Neuronal stem cell (in vitro differentiated cells): ENCODE results near the gene TMEM163.
A peak's percentile ranks its signal among the peaks of the same experiment; 100 is the strongest.

Source experiments
- DNase-seq: peaks from one replicate; pipeline ENCODE4 v3.0.0-alpha.2; 2013; ENCODE audit warnings: low spot score
- H2AFZ ChIP-seq: one replicate; pipeline ENCODE4 v1.6.1; 2013; ENCODE audit warnings: mild to moderate bottlenecking, low read length, inconsistent platforms
- H2AK5ac ChIP-seq: 2 replicates; pipeline ENCODE4 v1.6.1; 2013; ENCODE audit warnings: low read depth, mild to moderate bottlenecking, inconsistent platforms, low read length, moderate library complexity, mixed read lengths
- H2BK120ac ChIP-seq: 2 replicates; pipeline ENCODE4 v1.6.1; 2013; ENCODE audit warnings: low read depth, mild to moderate bottlenecking, inconsistent platforms, low read length, moderate library complexity, mixed read lengths
- H2BK12ac ChIP-seq: one replicate; pipeline ENCODE4 v1.6.1; 2013; ENCODE audit warnings: low read length, inconsistent platforms
- H2BK15ac ChIP-seq: 2 replicates; pipeline ENCODE4 v1.6.1; 2013; ENCODE audit warnings: mild to moderate bottlenecking, low read length, inconsistent platforms, mixed read lengths
- H2BK5ac ChIP-seq: one replicate; pipeline ENCODE4 v1.6.1; 2013; ENCODE audit warnings: inconsistent platforms, mild to moderate bottlenecking, low read length, moderate library complexity
- H3K14ac ChIP-seq: one replicate; pipeline ENCODE4 v1.6.1; 2013; ENCODE audit warnings: low read length, inconsistent platforms
- H3K18ac ChIP-seq: 2 replicates; pipeline ENCODE4 v1.6.1; 2013; ENCODE audit warnings: low read length, inconsistent platforms
- H3K23ac ChIP-seq: 2 replicates; pipeline ENCODE4 v1.6.1; 2013; ENCODE audit warnings: low read depth, mild to moderate bottlenecking, mixed read lengths, low read length, inconsistent platforms; ENCODE audit not compliant: poor library complexity
- H3K27ac ChIP-seq: replicated peaks from 3 replicates; pipeline ENCODE4 v1.5.1; 2013; ENCODE audit warnings: low read length, inconsistent platforms
- H3K27me3 ChIP-seq, 3 experiments: 2 replicates each; pipeline ENCODE4 v1.6.1; 2013; ENCODE audit warnings: low read length in 3 of 3, mild to moderate bottlenecking in 2 of 3, inconsistent platforms in 1 of 3, low read depth in 1 of 3, mixed read lengths in 1 of 3, moderate library complexity in 1 of 3; ENCODE audit not compliant: control insufficient read depth in 3 of 3, insufficient read depth in 3 of 3
- H3K36me3 ChIP-seq, 2 donors: replicated peaks in 1 of 2; 2 replicates each; pipeline ENCODE4 v1.6.1; 2013; ENCODE audit warnings: low read length in 2 of 2; ENCODE audit not compliant: control insufficient read depth in 2 of 2, insufficient read depth in 2 of 2
- H3K4ac ChIP-seq: 2 replicates; pipeline ENCODE4 v1.6.1; 2013; ENCODE audit warnings: inconsistent platforms, mild to moderate bottlenecking, low read length, moderate library complexity
- H3K4me1 ChIP-seq, 2 donors: 1 replicate in 1 of 2; 2 replicates in 1 of 2; pipeline ENCODE4 v1.6.1; 2013; ENCODE audit warnings: low read length in 2 of 2, low read depth in 1 of 2; ENCODE audit not compliant: control insufficient read depth in 2 of 2, insufficient read depth in 1 of 2
- H3K4me2 ChIP-seq: one replicate; pipeline ENCODE4 v1.6.1; 2013; ENCODE audit warnings: mild to moderate bottlenecking, low read length, inconsistent platforms; ENCODE audit not compliant: insufficient read depth, poor library complexity, severe bottlenecking
- H3K4me3 ChIP-seq, 2 donors: 2 replicates each; pipeline ENCODE4 v1.5.1; 2013; ENCODE audit warnings: low read length in 2 of 2, mild to moderate bottlenecking in 2 of 2, inconsistent platforms in 1 of 2, moderate library complexity in 1 of 2
- H3K79me1 ChIP-seq: one replicate; pipeline ENCODE4 v1.6.1; 2013; ENCODE audit warnings: low read depth, mild to moderate bottlenecking, inconsistent platforms, low read length, moderate library complexity
- H3K9ac ChIP-seq: one replicate; pipeline ENCODE4 v1.6.1; 2013; ENCODE audit warnings: mild to moderate bottlenecking, low read depth, low read length, inconsistent platforms; ENCODE audit not compliant: poor library complexity
- H3K9me3 ChIP-seq, 2 donors: replicated peaks in 1 of 2; 2 replicates each; pipeline versions ENCODE3 to v1.6.1; 2013; ENCODE audit warnings: low read length in 2 of 2, mild to moderate bottlenecking in 2 of 2, inconsistent platforms in 1 of 2, low read depth in 1 of 2, mixed read lengths in 1 of 2, moderate library complexity in 1 of 2; ENCODE audit not compliant: control insufficient read depth in 2 of 2, insufficient read depth in 1 of 2
- H4K8ac ChIP-seq: one replicate; pipeline ENCODE4 v1.6.1; 2013; ENCODE audit warnings: low read depth, mild to moderate bottlenecking, inconsistent platforms, low read length, moderate library complexity
- H4K91ac ChIP-seq: one replicate; pipeline ENCODE4 v1.6.1; 2013; ENCODE audit warnings: low read length, low read depth, mild to moderate bottlenecking, inconsistent platforms; ENCODE audit not compliant: poor library complexity
- WGBS, 2 donors: extraction: QIAGEN DNeasy Blood & Tissue Kit; methylation state at CpG; one replicate each; pipeline ENCODE4 v1.1.7; 2013; ENCODE audit warnings: missing lambda C conversion rate in 2 of 2, mixed read lengths in 1 of 2; ENCODE audit not compliant: insufficient read length in 2 of 2, insufficient replicate concordance in 1 of 2; ENCODE audit errors: extremely low coverage in 2 of 2; 5-methylcytosine and 5-hydroxymethylcytosine counted together

Gene TMEM163

DNA sequence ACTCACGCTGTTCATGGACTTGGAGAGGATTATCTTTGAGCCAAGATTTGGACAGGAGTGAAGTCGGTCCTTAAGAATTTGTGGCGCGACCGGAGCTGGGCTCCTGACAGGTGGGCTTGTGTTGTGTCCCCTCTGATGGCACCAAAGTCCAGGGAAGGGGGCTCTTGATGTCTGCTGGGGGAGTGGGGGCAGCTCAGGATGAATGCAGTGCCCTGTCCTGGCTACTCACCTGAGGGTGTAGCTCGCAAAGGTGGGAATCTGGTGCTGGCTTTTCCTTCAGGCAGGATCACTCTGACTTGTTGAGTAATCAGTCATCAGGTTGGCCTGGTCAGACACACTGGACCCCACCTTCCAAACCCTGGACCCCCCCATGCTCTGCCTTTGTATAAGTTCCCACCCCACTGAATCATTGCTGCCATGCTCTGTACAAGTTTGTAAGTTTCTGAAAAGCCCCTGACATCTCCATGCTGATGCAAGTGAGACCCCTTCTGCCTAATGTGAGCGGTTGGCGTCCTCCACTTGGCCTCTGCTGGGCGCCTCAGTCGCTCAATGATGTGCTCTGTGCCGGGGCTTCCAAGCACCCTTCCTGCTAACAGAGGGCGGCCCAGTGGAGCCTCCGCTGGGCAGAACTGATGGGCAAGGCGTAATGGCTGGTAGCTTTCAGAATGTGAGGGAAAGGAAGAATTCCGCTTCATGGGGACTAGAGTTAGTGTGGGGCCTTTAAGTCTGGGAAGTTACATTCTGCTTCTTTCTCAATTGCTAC lies 268.9 kb downstream of the TMEM163 start:
- no peak overlapping the region for H4K91ac ChIP-seq
- H3K79me1 ChIP-seq = no peaks in the 10 kb centered on the region
- H3K27me3 ChIP-seq = no peaks in the 10 kb centered on the region
- no peak overlapping the region for H3K9ac ChIP-seq
- H3K9me3 ChIP-seq = no peaks in the 10 kb centered on the region
- no peak overlapping the region for H2BK5ac ChIP-seq
- H3K4me3 ChIP-seq = no peak overlapping the region
- no peak overlapping the region for H2BK12ac ChIP-seq
- no peak overlapping the region for H3K4ac ChIP-seq
- no CpG with 5 or more reads among the region's 15 CpGs for WGBS, 2 donors
- H2AFZ ChIP-seq = no peak overlapping the region
- H3K36me3 ChIP-seq = peaks cover 3 to 17% of the 10 kb centered on the region in 2 donors
- no peak for DNase-seq
- no peak overlapping the region for H4K8ac ChIP-seq
- no peak overlapping the region for H3K14ac ChIP-seq
- no peak overlapping the region for H2BK15ac ChIP-seq
- H3K4me1 ChIP-seq = peaks cover 0 to 6% of the 10 kb centered on the region in 2 donors
- no peak overlapping the region for H3K18ac ChIP-seq
- H3K27ac ChIP-seq = no peak overlapping the region
- no peak overlapping the region for H2AK5ac ChIP-seq
- H3K4me2 ChIP-seq = no peak overlapping the region
- H3K23ac ChIP-seq = no peak overlapping the region
- H2BK120ac ChIP-seq = no peak overlapping the region

DNA sequence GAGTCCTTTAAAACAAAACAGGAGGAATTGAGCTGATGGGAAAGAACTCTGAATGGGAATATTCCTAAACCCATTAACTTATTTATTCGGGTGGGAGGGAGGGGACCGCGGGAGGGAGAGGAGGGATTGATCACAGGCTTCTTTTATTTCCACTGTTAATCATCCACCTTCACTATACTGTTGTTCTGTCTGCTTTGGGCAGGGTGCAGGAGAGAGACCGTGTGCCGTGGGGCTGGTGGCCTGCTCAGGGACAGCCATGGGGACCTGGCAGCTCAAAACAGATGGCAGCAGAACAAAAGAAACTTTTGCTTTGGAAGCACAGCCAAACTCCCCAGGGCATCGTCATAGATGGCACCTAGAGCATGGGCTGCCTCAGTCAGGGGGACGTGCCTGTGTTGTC lies 269.6 kb downstream of the TMEM163 start:
- H3K23ac ChIP-seq = no peak overlapping the region
- H4K91ac ChIP-seq = no peak overlapping the region

GRCh38 chr2:134448650-134449049 lies 270.1 kb downstream of the TMEM163 start:
- Histone ChIP-seq H3K79me1 (no peaks in the 10 kb centered on the region), H3K4me2 (no peak overlapping the region), H3K23ac (no peak overlapping the region), H2BK15ac (no peak overlapping the region), H2BK12ac (no peak overlapping the region), H3K27ac (no peak overlapping the region), H3K4me1 (peaks cover 0 to 6% of the 10 kb centered on the region in 2 donors), H3K14ac (no peak overlapping the region), H3K4ac (no peak overlapping the region), H2BK120ac (no peak overlapping the region), H3K27me3 (no peaks in the 10 kb centered on the region), H3K18ac (no peak overlapping the region), H2BK5ac (no peak overlapping the region), H3K9ac (peak overlapping the region; percentile 38), H2AK5ac (no peak overlapping the region), H3K9me3 (no peaks in the 10 kb centered on the region), H4K8ac (no peak overlapping the region), H3K36me3 (peaks cover 3 to 26% of the 10 kb centered on the region in 2 donors), H2AFZ (no peak overlapping the region), H3K4me3 (no peak overlapping the region), H4K91ac (no peak overlapping the region)
- DNase-seq = no peak
- WGBS, 2 donors = no CpG with 5 or more reads among the region's 6 CpGs

More for the DNA sequence above, 269.6 kb downstream of the TMEM163 start:
- Histone ChIP-seq H3K79me1 (no peaks in the 10 kb centered on the region), H2BK15ac (no peak overlapping the region), H2BK120ac (no peak overlapping the region), H2AK5ac (no peak overlapping the region), H3K4ac (no peak overlapping the region), H3K4me1 (peaks cover 0 to 6% of the 10 kb centered on the region in 2 donors), H3K9me3 (no peaks in the 10 kb centered on the region), H3K27me3 (no peaks in the 10 kb centered on the region), H3K4me2 (no peak overlapping the region), H2BK5ac (no peak overlapping the region), H3K14ac (no peak overlapping the region), H3K18ac (no peak overlapping the region), H3K27ac (no peak overlapping the region), H3K36me3 (peaks cover 3 to 22% of the 10 kb centered on the region in 2 donors), H3K4me3 (no peak overlapping the region), H2AFZ (no peak overlapping the region), H3K9ac (no peak overlapping the region), H2BK12ac (no peak overlapping the region), H4K8ac (no peak overlapping the region)
- no CpG with 5 or more reads among the region's 7 CpGs for WGBS, 2 donors
- DNase-seq = no peak

- Histone ChIP-seq H3K18ac (no peak overlapping the region), H4K8ac (no peak overlapping the region), H3K4me1 (peaks cover 0 to 6% of the 10 kb centered on the region in 2 donors), H3K4ac (no peak overlapping the region), H3K14ac (no peak overlapping the region), H3K23ac (no peak overlapping the region), H3K36me3 (peaks cover 3 to 22% of the 10 kb centered on the region in 2 donors), H3K9ac (no peak overlapping the region), H3K4me3 (no peak overlapping the region), H2BK120ac (no peak overlapping the region), H3K9me3 (no peaks in the 10 kb centered on the region), H2BK15ac (no peak overlapping the region), H3K79me1 (no peaks in the 10 kb centered on the region), H3K27me3 (no peaks in the 10 kb centered on the region), H2AFZ (no peak overlapping the region), H2BK5ac (no peak overlapping the region), H4K91ac (no peak overlapping the region), H2BK12ac (no peak overlapping the region), H3K27ac (no peak overlapping the region), H2AK5ac (no peak overlapping the region), H3K4me2 (no peak overlapping the region)
- WGBS, 2 donors = no CpG with 5 or more reads among the region's 4 CpGs
- no peak for DNase-seq
Observed at GRCh38 chr2:134447669-134448068, 271.1 kb downstream of the TMEM163 start.
